ENCODE data around the gene KCNK13.

KCNK13 gene

DNA sequence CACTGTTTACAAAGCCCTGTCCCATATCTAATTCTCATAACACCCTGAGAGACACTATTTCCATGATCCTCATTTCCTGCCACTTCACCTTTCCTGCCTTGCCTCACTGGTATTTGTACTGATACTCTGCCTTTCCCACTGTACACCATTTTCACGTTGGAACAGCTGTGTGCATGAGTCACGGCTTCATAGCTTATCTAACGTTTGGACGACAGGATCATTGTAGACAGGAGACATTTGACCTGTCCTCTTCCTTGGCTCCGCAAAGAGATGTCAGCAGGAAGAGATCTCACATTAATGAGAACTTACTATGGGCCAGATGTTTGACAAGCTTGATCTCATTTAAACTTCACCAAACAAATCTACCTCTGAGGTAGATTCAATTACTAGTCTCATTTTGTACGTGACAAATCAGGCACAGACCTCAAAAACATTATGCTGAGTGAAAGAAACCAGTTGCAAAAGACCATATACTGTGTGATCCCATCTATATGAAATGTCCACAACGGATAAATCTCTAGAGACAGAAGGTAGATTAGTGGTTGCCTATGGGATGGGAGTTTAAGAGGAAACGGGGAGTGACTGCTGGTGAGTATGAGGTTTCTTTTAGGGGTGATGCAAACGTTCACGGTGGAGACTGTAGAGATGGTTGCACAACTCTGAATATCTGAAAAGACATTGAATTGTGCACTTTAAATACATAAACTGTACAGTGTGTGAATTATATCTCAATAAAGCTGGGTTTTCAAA, 71.2 kb downstream of the KCNK13 start:
- no peak for DNase-seq (ENCODE audit: low read depth)

DNA sequence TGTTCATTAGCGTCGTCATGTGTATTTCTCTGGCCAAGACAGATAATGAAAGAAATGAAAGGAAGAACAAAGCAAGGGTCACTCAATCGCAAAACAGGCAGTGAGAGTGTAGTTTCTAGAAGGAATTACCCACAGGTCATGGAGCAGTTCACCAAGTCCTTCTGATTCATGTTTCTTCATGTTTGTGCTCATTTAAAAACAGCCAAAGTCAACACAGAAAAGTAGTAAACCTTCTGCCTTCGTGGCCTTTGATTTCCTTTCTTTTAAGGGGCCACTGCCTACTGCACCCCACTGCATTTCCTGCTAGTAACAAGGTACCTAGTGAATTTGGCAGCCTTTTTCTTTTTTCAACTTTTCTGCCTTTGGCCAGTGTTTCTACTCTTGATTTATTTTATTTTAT, 75.1 kb downstream of the KCNK13 start:
- DNase-seq (ENCODE audit: low read depth) = no peak

DNA sequence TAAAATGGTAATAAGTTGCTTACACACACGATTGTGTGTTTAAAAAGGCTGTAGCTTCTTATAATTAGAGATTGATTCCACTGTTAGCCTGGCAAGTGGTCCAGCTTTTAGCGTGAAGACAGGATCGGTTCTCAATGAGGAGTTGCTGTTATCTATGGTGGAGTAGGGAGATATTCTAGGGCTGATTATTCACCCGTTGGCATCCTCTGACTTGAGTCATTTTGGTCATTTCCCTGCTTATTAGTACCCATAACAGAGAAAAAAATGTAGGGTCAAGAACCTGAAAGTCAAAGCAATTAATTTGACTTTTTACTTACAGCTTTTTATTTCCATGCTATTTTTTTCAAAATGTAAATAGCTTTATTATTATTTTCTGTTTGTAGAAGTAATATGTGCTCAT, 76.0 kb downstream of the KCNK13 start:
- no peak for DNase-seq (ENCODE audit: low read depth)

DNA sequence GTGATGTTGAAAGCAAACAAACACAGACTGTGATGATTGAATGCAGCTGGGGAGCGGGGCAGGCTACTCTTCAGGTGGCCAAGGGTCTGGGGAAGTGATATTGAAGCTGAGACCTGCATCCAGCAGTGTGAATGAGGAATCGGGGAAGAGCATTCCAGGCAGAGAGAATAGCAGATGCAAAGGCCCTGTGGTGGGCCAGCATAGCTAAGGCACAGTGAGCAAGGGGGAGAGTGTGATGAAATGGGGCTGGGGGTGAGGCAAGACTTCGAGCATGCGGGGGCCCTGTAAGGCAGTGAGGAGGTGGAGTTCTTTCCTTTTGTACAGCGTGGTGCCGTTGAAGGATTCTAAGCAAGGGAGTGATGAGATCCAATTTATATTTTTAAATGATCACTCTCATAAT, 77.4 kb downstream of the KCNK13 start:
- no peak for DNase-seq (ENCODE audit: low read depth)

DNA sequence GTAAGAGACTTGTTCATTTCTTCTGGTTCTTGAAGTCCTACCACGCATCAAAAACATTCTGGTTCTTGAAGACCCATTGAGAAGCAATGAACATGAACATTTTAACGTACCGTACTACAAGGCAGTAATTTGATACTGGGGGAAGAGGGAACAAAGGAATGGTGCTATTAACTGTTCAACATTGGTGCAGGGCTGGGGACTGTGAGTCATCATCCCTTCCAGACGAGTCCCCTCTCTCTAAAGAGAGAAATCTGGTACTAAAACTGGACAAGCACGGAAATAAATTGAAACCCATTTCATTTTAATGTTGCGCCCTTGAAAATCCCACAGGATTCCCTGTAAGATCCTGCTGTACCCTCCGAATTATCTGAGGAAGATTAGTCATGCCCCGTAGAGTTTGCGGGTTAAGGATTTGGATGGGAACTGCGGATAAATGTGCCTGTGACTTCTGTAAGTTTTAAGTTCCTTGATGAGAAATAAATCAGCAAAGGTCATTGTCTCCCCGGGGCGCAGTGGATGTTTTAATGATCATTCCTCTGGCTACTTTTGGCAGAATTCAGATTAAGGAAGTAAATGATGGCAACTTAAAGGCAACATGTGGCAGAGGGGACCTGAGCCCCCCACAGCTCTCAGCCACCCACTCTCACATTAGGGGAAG, 78.6 kb downstream of the KCNK13 start:
- no peak for DNase-seq (ENCODE audit: low read depth)

DNA sequence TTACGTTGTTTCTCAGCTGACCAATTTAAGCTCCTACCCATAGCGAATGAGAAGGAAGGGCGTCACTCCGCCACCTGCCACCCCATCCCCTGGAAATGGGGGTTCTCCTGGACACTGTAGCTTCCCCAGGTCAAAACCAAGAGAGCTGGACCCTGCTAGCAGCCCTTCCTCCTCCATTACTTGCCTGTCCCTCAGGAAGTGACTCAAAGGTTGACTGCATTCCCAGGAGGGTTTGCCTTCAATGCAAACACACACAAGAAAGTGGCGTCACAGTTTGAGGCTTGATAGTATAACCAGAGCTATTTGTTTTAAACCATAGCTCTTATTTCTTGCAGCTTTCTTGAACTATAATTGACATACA, 79.1 kb downstream of the KCNK13 start:
- no peak for DNase-seq (ENCODE audit: low read depth)

DNA sequence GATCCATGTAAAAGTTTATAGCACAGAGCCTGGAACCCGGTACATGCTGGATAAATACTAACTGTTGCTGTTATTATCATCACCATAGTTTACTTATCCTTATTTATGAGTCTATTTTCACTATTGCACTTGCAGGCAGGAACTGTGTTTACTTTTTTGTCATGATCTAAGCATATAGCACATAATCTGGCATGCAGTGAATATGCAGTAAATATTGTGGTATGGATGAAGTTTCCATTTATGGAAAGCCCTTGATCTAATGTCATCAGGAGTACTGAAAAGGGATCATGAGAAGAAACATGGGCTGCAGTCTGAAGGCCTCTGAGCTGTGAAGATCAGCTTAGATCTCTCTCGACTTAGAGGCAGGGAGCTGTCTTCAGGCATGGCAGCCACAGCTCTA, 91.6 kb downstream of the KCNK13 start:
- DNase-seq (ENCODE audit: low read depth) = no peak

DNA sequence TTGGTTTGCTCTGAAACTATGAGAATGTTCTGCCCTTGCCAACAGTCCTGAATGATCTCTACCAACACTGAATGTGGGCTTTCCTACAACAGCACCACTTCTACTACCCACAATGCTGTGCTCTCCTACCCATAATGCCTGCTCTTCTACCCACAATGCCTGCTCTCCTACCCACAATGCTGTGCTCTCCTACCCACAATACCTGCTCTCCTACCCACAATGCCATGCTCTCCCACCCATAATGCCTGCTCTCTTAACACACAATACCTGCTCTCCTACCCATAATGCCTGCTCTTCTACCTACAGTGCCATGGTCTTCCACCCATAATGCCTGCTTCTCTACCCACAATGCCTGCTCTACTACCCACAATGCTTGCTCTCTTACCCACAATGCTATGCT, 92.3 kb downstream of the KCNK13 start:
- DNase-seq (ENCODE audit: low read depth) = no peak

DNA sequence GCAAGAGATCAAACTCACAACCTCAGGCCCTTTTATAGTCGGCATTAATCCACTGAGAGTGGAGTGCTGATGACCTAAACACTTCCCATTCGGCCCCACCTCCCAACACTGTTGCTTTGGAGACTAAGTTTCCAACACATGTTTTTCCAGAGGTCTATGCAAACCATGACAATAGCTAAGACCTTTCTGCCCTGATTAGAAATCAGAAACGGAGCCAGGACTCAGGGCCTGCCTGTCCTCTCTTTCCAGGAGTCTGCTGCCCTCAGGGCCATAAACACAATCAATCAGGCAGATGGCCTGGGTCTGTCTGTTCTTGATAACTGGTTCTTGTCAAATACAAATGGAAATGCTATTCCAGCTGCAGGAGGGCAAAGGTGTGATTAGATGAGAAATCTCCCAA, 97.4 kb downstream of the KCNK13 start:
- no peak for DNase-seq (ENCODE audit: low read depth)

DNA sequence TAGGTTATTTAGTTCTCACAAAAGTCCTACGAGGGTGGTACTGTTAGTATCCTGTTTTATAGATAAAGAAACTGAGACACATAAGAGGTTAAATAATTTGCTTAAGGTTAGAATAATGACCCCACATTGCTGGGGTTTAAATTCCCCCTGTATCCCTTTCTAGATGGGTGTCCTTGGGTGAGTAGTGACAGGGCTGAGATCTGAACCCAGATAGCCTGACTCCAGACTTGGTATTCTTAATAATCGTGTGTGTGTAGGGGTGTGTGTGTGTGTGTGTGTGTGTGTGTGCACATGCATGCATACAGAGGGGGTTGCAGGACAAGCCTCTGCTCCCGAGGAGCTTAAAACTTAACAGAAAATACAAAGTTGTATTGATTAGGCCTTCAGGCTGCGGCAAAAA, 97.9 kb downstream of the KCNK13 start:
- DNase-seq (ENCODE audit: low read depth) = no peak

DNA sequence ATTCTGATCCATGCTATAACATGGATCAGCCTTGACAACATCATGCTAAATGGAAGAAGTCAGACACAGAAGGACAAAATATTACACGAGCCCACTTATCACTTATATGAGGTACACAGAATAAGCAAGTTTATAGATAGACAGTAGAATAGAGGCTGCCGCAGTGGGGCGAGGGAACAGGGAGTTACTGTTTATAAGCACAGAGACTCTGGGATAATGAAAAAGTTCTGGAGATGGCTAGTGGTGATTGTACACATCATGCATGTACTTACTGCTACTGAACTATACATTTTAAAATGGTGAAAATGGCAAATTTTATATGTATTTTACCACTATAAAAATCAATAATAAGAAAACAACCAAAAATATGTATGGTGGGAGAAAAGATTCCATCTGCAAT, 99.3 kb downstream of the KCNK13 start:
- no peak for DNase-seq (ENCODE audit: low read depth)

DNA sequence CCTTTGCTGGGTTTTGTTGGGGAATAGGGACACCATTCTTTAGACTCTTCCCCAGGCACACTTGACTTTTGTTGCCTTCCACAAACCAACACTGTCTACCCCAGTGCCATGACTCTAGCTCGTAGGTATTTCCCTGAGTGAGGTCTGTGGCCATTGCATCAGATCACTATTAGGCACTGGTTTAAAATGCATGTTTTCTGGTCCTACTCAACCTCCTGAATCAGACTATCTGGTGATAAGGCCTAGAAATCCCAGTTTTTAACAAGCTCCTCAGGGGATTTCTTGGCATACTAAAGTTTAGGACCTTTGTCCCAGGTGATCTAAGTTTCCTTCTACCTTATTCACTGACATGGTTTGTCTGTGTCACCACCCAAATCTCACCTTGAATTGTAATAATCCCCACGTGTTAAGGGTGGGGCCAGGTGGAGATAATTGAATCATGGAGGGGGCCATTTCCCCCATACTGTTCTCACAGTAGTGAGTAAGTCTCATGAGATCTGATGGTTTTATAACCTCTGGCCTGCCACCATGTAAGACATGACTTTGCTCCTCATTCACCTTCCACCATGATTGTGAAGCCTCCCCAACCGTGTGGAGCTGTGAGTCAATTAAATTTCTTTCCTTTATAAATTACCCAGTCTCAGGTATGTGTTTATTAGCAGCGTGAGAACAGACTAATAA, 106.8 kb downstream of the KCNK13 start:
- no peak for DNase-seq (ENCODE audit: low read depth)

DNA sequence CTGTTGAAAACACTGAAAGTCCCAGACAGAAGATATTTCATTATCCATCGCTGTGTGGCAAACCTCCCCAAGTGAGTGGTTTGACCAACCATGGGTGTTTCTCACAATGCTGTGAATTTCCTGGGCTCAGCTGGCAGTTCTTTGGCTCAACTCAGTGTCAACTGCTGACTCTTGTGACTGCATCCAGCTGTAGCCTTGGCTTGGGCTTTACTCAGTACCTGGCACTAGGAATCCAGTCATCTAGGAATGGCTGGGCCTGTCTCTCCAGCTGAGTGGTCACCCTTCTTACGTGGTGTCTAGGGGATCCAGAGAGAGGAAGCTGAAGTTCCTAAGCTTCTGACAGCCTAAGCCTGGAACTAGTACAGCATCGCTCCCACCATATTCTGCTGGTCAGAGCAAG, 113.8 kb downstream of the KCNK13 start:
- DNase-seq (ENCODE audit: low read depth) = no peak

DNA sequence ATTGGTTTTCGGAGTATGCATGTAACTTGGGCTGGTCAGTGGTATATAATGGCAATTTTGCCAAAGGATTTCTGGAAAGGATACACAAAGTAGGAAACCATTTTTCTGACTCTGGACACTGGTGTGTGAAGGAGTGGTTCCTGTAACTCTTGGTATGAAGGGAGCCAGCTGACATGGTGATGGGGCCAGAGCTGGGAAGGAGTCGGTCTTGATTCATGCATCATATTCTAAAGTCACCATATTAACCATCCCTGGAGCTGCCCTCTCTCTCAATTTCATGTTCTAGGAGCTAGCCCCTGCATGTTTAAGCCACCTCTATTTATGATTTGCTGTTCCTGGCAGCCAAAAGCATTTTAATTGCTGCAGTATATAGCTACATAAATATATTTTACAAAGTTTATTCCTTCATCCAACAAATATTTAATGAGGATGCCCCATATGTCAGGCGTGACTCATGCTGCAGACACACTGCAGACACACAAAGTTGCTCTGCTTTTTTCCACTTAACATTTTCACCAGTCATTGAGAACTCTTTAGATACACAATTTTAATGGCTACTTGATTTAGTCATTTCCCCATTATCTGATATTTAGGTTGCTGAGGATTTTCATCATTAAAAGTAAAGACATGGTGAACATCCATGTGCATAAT, 115.9 kb downstream of the KCNK13 start:
- no peak for DNase-seq (ENCODE audit: low read depth)

DNA sequence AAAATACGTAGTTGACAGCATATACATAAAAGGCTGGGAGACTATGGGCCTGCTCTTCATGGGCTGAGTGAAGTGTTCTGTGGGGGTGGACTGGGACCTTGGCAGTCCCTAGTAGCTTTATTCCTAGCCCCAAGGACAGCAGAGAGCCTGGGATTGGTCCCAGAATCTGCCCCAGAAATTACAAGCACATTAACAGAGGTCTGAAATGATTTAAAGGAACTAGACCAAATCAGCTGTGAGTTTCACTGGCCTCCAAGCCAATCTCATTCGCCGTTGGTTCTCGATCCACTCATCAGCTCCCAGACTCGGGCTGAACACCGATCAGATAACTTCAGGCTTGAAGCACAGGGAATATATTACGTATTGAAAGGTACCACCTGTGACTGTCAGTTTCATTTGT, 117.6 kb downstream of the KCNK13 start:
- DNase-seq (ENCODE audit: low read depth) = no peak

DNA sequence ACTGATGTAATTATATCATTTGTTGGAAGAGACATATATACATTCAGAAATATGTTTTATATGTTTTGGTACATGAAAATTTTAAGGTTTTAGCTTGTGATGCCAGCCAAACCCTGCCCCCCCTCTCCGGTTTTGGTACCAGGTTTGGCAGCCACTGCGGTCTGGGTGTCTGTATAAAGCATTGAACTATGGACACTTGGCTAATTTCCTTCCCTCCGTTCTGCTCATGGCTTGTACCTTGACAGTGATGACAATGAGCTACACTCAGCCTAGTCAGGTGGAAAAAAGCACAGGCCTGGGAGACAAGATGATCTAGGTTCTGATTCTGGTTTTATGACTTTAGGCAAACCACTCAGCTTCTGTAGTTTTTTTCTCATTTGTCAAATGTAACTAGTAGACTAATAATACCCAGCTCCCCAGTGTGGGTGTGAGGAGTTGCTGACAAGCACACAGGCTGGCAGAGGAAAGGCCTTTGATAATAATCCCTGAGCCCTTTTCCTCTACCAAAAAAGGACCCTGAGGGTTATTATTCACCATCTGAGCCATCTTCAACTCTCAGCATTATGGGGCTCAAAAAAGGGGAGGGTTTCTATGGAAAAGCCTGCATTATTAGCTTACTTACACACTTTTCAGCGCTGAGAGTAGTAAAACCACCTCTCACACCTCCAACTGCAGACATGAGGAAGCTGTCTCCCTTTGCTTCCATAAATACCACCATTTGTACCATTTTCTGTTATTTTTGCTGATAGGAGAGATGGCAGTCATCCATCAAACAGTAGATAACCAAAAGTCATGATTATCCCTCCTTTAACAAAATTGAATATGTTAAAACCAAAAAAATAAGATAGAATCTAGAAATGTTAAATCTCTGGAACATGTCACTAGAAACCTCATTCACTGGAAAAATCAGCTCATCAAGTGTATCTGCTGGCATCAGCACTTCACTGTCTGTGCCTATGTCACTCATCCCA, 118.3 kb downstream of the KCNK13 start:
- no peak for DNase-seq (ENCODE audit: low read depth)

DNA sequence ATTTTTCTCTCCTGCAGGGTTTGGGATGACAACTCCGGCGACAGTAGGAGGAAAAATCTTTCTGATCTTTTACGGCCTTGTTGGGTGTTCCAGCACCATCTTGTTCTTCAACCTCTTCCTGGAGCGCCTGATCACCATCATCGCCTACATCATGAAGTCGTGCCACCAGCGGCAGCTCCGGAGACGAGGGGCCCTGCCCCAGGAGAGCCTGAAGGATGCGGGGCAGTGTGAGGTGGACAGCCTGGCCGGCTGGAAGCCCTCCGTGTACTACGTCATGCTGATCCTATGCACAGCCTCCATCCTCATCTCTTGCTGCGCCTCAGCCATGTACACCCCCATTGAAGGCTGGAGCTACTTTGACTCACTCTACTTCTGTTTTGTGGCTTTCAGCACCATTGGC, 122.3 kb downstream of the KCNK13 start:
- no peak for DNase-seq (ENCODE audit: low read depth)

DNA sequence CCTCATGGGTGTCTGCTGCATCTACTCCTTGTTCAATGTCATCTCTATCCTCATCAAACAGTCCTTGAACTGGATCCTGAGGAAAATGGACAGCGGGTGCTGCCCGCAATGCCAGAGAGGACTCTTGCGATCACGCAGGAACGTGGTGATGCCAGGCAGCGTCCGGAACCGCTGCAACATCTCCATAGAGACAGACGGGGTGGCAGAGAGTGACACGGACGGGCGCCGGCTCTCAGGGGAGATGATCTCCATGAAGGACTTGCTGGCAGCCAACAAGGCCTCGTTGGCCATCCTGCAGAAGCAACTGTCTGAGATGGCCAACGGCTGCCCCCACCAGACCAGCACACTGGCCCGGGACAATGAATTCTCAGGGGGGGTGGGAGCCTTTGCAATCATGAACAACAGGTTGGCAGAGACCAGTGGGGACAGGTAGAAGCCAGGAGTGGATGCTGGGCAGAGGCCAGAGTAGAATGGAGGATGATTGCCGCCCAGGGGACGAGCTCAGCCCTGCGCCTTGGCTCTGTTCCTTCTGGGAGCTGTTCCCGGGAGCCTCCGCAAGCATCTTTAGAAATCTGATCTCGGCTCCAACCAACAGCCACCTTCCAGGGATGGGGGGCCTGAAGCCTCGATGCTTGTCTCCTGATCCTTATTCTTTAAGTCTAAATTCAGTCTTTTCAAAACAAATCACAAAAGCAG, 122.9 kb downstream of the KCNK13 start:
- DNase-seq (ENCODE audit: low read depth) = no peak

DNA sequence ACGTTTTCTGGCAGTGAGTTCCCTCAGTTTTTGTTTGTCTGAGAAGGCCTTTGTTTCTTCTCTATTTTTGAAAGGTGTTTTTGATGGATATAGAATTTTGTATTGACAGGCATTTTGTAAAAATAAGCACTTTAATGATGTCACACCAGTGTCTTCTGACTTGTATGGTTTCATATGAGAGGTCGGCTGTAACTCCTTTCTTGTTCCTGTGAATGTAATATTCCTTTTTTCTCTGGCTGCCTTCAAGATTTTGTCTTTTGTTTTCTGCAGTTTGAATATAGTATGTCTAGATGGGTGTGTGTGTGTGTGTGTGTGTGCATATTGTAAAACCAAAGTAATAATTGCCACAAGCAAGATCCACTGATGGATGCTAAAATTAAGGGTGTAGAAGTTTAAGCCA, 126.8 kb downstream of the KCNK13 start:
- DNase-seq (ENCODE audit: low read depth) = no peak

DNA sequence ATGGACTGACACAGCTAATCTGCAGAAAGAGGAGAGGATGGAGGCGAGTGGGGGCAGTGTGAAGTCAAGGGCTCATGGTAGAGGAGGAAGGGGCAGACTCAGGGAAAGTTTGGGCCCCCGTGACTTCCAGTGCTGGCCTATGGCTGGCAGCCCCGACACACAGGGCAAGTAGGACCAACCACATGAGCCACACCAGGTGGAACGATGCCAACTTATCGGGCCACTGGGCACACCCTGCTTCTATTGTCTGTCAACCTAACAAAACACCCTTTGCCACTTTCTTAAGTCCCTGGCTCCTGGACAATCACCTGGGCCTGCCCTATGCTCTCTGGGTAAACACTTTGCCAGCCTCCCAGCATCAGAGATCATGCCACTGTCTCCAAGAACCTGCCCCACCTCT, 129.4 kb downstream of the KCNK13 start:
- DNase-seq (ENCODE audit: low read depth) = no peak

DNA sequence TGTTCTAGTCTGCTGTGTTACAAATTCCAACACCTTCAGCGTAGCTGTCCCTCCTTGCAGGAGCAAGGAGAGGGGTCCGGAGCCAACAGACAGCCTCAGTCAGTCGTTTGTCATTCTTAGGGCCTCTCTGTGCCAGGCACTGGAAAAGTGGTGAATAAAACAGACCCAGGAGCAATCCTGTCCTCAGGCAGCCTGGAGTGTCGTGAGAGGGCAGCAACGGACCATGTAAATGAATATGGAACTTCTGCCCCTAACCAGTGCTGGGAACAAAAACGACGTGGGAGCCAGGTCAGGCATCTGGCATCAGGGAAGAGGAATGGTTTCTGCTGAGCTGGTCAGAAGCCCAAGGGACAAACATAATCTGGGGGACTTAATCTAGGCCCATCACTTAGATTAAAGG, 129.8 kb downstream of the KCNK13 start:
- no peak for DNase-seq (ENCODE audit: low read depth)
